Endodermal cell (in vitro differentiated cells): ENCODE results near the gene CYP26A1. TPM values are rescaled to one million over a fixed set of nuclear protein-coding genes. Genes with fewer than 3 reads are reported as not detected.
A peak's percentile ranks its signal among the peaks of the same experiment; 100 is the strongest.

Source experiments
- DNase-seq: peaks from one replicate; pipeline ENCODE4 v3.0.0-alpha.2; 2017
- H3K27ac ChIP-seq: 2 replicates; pipeline ENCODE4 v1.5.1; 2013; ENCODE audit warnings: mild to moderate bottlenecking, low read depth, low read length, moderate library complexity
- H3K27me3 ChIP-seq: 2 replicates; pipeline ENCODE4 v1.6.1; 2013; ENCODE audit warnings: mild to moderate bottlenecking, low read length, moderate library complexity; ENCODE audit not compliant: insufficient read depth, control insufficient read depth, poor library complexity, severe bottlenecking
- H3K36me3 ChIP-seq: 2 replicates; pipeline ENCODE4 v1.7.0; 2013; ENCODE audit warnings: mild to moderate bottlenecking, low read length, moderate library complexity; ENCODE audit not compliant: control insufficient read depth, insufficient read depth
- H3K4me1 ChIP-seq: one replicate; pipeline ENCODE4 v1.7.0; 2013; ENCODE audit warnings: low read length; ENCODE audit not compliant: control insufficient read depth, insufficient read depth
- H3K4me3 ChIP-seq: 2 replicates; pipeline ENCODE4 v1.5.1; 2013; ENCODE audit warnings: mild to moderate bottlenecking, low read length, moderate library complexity
- H3K9ac ChIP-seq: 2 replicates; pipeline ENCODE4 v1.6.1; 2013; ENCODE audit warnings: mild to moderate bottlenecking, low read length, moderate library complexity; ENCODE audit not compliant: poor library complexity, severe bottlenecking; ENCODE audit errors: extremely low read depth
- H3K9me3 ChIP-seq: 2 replicates; pipeline ENCODE4 v1.6.1; 2013; ENCODE audit warnings: mild to moderate bottlenecking, low read length, moderate library complexity; ENCODE audit not compliant: control insufficient read depth
- H3K27ac Mint-ChIP-seq: 2 replicates; pipeline ENCODE4 v1.8.0; 2020; ENCODE audit warnings: mixed read lengths
- H3K27me3 Mint-ChIP-seq: 2 replicates; pipeline ENCODE4 v1.8.0; 2021; ENCODE audit warnings: mild to moderate bottlenecking, mixed read lengths; ENCODE audit not compliant: insufficient read depth
- H3K36me3 Mint-ChIP-seq: 2 replicates; pipeline ENCODE4 v1.8.0; 2020; ENCODE audit warnings: low read depth, mixed read lengths
- H3K4me1 Mint-ChIP-seq: 2 replicates; pipeline ENCODE4 v1.8.0; 2020; ENCODE audit warnings: mixed read lengths
- H3K4me3 Mint-ChIP-seq: 2 replicates; pipeline ENCODE4 v1.8.0; 2020; ENCODE audit warnings: mild to moderate bottlenecking, moderate library complexity, mixed read lengths
- H3K9me3 Mint-ChIP-seq: 2 replicates; pipeline ENCODE4 v1.8.0; 2020; ENCODE audit warnings: mild to moderate bottlenecking, mixed read lengths
- WGBS, 2 experiments: methylation state at CpG; one replicate each; pipeline versions ENCODE4 v1.1.5 to v1.1.7; 2013; ENCODE audit warnings: missing lambda C conversion rate in 2 of 2, mixed read lengths in 1 of 2; ENCODE audit not compliant: insufficient coverage in 1 of 2, insufficient read length in 1 of 2; 5-methylcytosine and 5-hydroxymethylcytosine counted together
- total RNA-seq, 2 donors: library from RNA; stranded (reverse); fragmentation: NEBNext Ultra II Directional in 1 of 2; extraction: Animal tissue kit (Norgen Biotek cat#: 25700) in 1 of 2; gene quantifications; 2 replicates in 1 of 2; 3 replicates in 1 of 2; pipeline ENCODE4 v1.2.1, GENCODE V29; 2021
- TF ChIP-seq, protein P1 (sequence below): fragments of 200-600 bp; sonication (generic); conservative IDR thresholded peaks from 2 replicates; pipeline ENCODE4 v1.5.0; 2021; ENCODE audit warnings: antibody characterized with exemption, mild to moderate bottlenecking

The CYP26A1 gene
- total RNA-seq, 2 donors from 2014 or later = 800 to 857 TPM

DNA sequence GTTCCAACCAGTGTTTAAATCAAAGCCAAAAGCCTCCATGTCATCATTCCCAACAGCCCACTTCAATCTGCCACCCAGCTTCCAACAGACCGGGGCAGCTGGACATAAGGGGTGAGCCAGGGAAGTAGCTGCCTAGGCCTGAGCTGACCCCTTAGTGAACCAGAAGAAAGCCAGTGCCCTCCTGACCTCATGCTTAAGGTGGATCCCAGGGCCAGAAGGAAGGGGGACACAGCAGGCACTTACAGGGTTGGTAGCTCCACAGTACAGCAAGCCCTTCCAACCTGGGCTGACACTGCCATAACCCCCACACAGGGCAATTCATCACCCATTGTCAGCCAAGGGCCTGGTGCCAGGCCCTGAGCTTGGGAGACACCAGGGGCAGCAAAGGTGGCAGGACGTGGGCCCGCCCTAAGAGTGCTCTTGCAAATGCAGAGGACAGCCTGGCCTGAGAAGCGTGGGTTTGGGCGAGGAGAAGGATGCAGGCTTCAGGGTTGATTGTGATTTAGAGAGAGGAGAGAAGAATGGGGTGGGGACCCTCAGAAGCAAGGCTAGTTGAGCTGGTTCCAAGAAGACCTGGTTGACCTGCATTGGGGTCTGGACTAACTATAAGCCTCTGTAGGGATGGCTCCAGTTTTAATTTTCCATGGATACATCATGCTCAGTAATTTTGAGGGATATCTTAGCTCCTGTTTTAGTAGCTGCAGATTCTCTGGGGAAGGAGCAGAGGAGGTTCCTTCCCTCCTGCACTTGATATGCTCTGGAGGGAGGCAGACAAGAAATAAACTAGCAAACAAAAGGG lies 3.1 kb upstream of the CYP26A1 start:
- Mint-ChIP-seq H3K27ac (no peak overlapping the region), H3K4me1 (peaks cover 26% of the 10 kb centered on the region), H3K36me3 (peaks cover 15% of the 10 kb centered on the region), H3K4me3 (peak overlapping the region; percentile 99), H3K9me3 (peaks cover 2% of the 10 kb centered on the region), H3K27me3 (peaks cover 89% of the 10 kb centered on the region)
- Histone ChIP-seq H3K4me1 (peaks cover 3% of the 10 kb centered on the region), H3K9me3 (no peaks in the 10 kb centered on the region), H3K27me3 (peaks cover 58% of the 10 kb centered on the region), H3K4me3 (peak overlapping the region; percentile 66), H3K9ac (no peak overlapping the region), H3K27ac (no peak overlapping the region), H3K36me3 (peaks cover 15% of the 10 kb centered on the region)
- no peak for DNase-seq
- TF ChIP-seq, protein P1, sequence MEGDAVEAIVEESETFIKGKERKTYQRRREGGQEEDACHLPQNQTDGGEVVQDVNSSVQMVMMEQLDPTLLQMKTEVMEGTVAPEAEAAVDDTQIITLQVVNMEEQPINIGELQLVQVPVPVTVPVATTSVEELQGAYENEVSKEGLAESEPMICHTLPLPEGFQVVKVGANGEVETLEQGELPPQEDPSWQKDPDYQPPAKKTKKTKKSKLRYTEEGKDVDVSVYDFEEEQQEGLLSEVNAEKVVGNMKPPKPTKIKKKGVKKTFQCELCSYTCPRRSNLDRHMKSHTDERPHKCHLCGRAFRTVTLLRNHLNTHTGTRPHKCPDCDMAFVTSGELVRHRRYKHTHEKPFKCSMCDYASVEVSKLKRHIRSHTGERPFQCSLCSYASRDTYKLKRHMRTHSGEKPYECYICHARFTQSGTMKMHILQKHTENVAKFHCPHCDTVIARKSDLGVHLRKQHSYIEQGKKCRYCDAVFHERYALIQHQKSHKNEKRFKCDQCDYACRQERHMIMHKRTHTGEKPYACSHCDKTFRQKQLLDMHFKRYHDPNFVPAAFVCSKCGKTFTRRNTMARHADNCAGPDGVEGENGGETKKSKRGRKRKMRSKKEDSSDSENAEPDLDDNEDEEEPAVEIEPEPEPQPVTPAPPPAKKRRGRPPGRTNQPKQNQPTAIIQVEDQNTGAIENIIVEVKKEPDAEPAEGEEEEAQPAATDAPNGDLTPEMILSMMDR = no peak
- 50 to 75% methylated on average over 2 to 5 of the region's 5 CpGs for WGBS, 2 experiments

DNA sequence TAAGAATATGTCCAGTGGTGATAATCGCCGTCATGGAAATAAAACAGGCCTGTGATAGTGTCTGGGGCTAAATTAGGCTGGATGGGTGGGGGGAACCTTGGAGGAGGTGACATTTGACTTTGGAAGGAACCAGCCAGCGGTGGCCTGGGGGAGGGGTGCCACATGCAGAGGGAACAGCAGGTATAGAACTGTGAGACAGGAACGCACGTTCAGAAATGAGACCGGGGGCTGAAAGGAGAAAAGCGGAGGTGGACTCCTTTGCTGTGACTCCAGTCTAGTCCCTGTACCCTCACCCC lies 2.6 kb upstream of the CYP26A1 start:
- Histone ChIP-seq H3K4me3 (peak overlapping the region; percentile 66), H3K27me3 (peaks cover 52% of the 10 kb centered on the region), H3K4me1 (peaks cover 3% of the 10 kb centered on the region), H3K9ac (no peak overlapping the region), H3K9me3 (no peaks in the 10 kb centered on the region), H3K27ac (no peak overlapping the region), H3K36me3 (peaks cover 20% of the 10 kb centered on the region)
- TF ChIP-seq, protein P1 = no peak
- H3K36me3 Mint-ChIP-seq = peaks cover 20% of the 10 kb centered on the region
- WGBS, 2 experiments = 48 to 73% methylated on average over 2 to 7 of the region's 7 CpGs
- no peak overlapping the region for H3K27ac Mint-ChIP-seq
- peaks cover 24% of the 10 kb centered on the region for H3K4me1 Mint-ChIP-seq
- H3K9me3 Mint-ChIP-seq = peaks cover 2% of the 10 kb centered on the region
- no peak for DNase-seq
- peak overlapping the region; percentile 99 for H3K4me3 Mint-ChIP-seq
- peaks cover 89% of the 10 kb centered on the region for H3K27me3 Mint-ChIP-seq

DNA sequence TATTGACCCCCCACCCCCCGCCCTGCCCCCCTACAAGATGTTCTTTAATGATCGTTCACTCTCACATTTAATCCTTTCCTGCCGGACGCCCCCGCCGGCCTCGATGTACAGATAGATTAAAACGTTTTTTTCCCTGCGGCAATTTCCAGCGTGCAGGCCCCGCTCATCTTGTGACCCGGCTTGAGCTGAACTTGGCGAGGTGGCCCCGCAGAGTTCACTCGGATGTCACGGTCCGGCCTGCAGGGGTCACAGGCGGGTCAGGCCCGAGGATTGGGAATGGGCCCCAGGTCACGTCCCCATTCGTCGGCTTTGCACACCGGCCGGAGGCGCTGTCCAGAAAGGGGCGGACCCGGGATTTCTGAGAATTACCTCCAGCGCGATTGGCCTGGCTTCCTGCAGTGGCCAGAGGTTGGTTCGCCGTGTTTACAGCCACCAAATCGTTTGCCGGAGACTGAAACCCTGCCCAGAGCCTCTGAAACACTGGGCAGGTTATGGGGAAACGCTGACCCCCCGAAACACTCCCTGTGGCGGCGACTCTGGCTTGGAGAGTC lies 1.9 kb upstream of the CYP26A1 start:
- H3K36me3 Mint-ChIP-seq = peaks cover 26% of the 10 kb centered on the region
- Histone ChIP-seq H3K36me3 (peaks cover 27% of the 10 kb centered on the region), H3K4me1 (peaks cover 3% of the 10 kb centered on the region), H3K9me3 (no peaks in the 10 kb centered on the region), H3K4me3 (peak overlapping the region; percentile 93), H3K27me3 (peaks cover 46% of the 10 kb centered on the region), H3K27ac (no peak overlapping the region), H3K9ac (peak overlapping the region; percentile 98)
- peak; percentile 95 for DNase-seq
- TF ChIP-seq, protein P1 = peak; percentile 27
- WGBS, 2 experiments = 1% methylated on average over 25 to 36 of the region's 37 CpGs
- H3K4me3 Mint-ChIP-seq = peak overlapping the region; percentile 99
- peak overlapping the region; percentile 90 for H3K27ac Mint-ChIP-seq
- H3K4me1 Mint-ChIP-seq = peaks cover 27% of the 10 kb centered on the region
- peaks cover 83% of the 10 kb centered on the region for H3K27me3 Mint-ChIP-seq
- H3K9me3 Mint-ChIP-seq = peaks cover 2% of the 10 kb centered on the region
